ENCODE measurements around the gene GTF2IRD1.
"Not testable (repeated sequence)": the region's sequence is repeated elsewhere in the genome, so short reads cannot be mapped to it uniquely, and the experiment has no call there.

Gene GTF2IRD1

GRCh38 chr7:74516214-74516613 is 62.5 kb downstream of the GTF2IRD1 start:
- no peak for DNase-seq (ENCODE audit: low read depth in 2 of 2)

GRCh38 chr7:74518041-74518440 is 64.3 kb downstream of the GTF2IRD1 start:
- DNase-seq (ENCODE audit: low read depth in 2 of 2), result no peak

DNA sequence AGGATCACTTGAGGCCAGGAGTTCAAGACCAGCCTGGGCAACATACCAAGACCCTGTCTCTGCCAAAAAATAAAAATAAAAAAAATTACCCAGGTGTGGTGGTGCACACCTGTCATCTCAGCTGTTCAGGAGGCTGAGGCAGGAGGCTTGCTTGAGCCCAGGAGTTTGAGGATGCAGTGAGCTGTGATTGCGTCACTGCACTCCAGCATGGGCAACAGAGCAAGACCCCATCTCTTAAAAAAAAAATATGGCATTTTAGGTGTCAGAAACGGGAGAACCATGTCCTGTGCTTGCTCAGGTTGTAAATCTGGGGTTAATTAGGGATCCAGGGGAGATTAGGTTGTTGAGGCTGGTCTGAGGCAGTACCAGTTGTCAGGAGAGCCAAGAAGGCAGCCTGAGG is 64.9 kb downstream of the GTF2IRD1 start:
- DNase-seq (ENCODE audit: low read depth in 2 of 2), result no peak

DNA sequence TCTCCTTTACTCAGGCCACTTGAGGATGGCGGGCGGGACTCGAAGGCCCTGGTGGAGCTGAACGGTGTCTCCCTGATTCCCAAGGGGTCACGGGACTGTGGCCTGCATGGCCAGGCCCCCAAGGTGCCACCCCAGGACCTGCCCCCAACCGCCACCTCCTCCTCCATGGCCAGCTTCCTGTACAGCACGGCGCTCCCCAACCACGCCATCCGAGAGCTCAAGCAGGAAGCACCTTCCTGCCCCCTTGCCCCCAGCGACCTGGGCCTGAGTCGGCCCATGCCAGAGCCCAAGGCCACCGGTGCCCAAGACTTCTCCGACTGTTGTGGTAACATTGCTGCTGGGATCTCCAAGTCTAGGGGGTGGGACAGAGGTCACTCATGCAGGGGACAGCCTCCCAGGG is 65.7 kb downstream of the GTF2IRD1 start:
- DNase-seq (ENCODE audit: low read depth in 2 of 2), result no peak

- no peak for DNase-seq (ENCODE audit: low read depth in 2 of 2)
These were observed 68.1 kb downstream of the GTF2IRD1 start for GRCh38 chr7:74521855-74522254.

GRCh38 chr7:74522281-74522905 is 68.7 kb downstream of the GTF2IRD1 start:
- DNase-seq (ENCODE audit: low read depth in 2 of 2), result no peak

DNA sequence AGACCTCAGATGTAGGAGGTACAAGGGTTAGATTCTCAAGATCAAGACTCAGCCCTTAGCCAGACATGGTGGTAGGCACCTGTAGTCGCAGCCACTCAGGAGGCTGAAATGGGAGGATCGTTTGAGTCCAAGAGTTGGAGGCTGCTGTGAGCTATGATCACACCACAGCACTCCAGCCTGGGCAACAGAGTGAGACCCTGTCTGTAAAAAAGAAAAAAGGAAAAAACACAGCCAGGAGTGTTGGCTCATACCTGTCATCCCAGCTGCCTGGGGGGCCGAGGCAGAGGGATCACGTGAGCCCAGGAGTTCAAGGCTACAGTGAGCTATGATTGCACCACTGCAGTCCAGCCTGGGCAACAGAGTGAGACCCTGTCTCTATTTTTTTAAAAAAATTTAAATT is 69.3 kb downstream of the GTF2IRD1 start:
- no peak for DNase-seq (ENCODE audit: low read depth in 2 of 2)

DNA sequence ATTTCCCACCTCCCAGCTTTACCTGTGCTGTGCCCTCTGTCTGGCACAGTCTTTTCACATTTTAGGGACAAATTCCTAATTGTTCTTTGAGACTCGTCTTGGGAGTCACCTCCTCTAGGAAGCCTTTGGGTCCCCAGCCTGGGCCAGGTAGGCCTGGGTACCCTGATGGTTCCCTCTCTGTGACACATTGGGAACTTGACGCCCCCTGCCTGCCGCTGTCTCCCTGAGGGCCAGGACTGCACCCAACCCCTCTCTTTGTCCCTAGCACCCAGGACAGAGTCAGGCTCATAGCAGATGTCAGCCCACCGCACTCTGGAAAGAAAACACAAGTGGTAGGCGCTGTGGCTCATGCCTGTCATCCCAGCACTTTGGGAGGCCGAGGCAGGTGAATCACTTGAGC is 71.4 kb downstream of the GTF2IRD1 start:
- DNase-seq (ENCODE audit: low read depth in 2 of 2), result no peak

DNA sequence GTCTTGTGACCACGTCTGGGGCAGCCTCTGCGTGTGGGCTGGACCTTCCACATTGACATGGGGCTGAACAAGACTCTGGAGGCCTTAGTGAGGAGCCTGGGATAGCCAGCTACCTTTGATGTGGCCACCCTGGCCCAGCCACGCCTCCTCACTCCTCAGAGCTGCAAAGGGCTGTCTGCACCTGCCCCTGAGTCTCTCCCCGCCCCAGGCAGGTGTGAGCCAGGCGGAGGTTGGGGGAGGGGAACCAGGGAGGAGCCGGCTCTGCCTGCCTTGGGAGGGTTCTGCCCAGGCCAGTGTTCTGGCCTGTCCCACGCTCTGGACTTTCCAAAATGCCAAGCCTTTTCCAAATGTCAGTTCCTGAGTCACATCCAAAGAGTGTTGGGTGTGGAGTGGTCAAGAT is 72.2 kb downstream of the GTF2IRD1 start:
- no peak for DNase-seq (ENCODE audit: low read depth in 2 of 2)

GRCh38 chr7:74526780-74527179 is 73.1 kb downstream of the GTF2IRD1 start:
- DNase-seq (ENCODE audit: low read depth in 2 of 2), result no peak

GRCh38 chr7:74527842-74528241 is 74.1 kb downstream of the GTF2IRD1 start:
- no peak for DNase-seq (ENCODE audit: low read depth in 2 of 2)

DNA sequence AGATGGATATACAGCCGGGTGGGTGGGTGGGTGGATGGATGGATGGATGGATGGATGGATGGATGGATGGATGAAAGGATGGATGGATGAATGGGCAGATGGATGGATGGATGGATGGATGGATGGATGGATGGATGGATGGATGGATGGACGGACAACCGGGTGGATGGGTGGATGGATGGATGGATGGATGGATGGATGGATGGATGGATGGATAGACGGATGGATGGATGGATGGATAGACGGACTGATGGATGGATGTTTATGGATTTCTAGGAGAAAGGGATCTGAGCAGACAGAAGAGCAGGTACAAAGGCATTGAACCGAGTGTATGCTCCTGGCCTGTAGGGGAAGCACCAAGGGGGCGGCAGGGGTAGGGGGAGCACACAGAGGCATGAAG is 75.1 kb downstream of the GTF2IRD1 start:
- not testable (repeated sequence) for DNase-seq (ENCODE audit: low read depth in 2 of 2)

- DNase-seq (ENCODE audit: low read depth in 2 of 2), result no peak
These were observed 82.2 kb downstream of the GTF2IRD1 start for GRCh38 chr7:74535951-74536356.

GRCh38 chr7:74541937-74542336 is 88.2 kb downstream of the GTF2IRD1 start:
- not testable (repeated sequence) for DNase-seq (ENCODE audit: low read depth in 2 of 2)

DNA sequence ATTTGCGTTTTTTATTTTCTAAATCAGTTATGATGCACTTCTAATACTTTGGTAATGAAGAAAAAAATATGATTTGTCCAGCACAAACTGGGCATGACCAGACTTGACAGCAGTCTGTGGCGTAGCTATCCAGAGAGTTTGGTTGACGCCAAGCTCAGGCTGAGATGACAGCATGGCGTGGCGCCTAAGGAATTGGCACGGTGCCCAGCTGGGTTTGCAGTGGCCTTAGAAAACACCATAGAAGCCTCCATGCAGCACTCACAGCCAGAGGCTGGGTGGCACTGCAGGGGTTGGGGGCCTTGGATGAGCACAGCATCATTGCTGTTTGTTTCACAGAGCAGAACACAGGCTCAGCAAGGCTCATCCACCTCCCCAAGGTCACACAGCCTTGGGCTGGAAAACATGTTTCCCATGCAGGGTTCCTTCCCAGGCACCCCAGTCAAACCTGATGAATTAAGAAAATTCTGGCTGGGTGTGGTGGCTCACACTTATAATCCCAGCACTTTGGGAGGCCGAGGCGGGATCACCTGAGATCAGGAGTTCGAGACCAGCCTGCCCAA is 88.9 kb downstream of the GTF2IRD1 start:
- no peak for DNase-seq (ENCODE audit: low read depth in 2 of 2)

DNA sequence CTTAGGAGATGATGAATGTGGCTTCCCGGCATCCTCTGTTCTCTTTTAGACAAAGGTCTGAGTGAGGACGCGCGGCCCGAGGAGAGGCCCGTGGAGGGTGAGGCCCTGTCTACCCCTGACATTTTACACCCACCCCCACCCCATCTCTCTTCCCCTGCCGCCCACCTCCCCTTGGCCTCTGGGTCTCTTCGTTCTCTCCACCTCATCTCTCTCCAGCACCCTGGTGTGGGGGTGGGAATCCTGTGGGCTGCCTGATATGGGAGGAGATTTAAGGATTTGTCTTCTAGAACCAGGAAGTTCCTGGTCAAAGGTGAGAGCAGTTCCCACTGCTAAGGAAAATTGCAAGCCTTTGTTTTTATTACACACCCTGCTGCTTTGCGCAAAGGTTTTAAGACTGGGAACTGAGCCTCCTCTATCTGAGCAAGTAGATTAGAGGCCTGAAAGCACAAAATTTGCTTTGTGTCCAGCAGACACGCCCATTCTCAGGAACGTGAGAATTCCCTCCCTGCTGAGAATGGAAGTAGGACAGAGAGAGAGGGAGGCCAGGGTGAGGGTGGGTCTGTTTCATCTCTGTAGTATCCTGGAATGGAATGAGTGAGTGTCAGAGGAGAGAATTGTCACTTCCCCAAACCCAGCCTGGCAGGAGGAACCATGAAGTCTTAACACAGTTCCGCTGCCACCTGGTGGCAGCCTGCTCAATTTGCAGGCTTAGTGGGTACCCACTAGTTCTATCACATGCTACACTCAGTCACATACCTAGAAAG is 91.2 kb downstream of the GTF2IRD1 start:
- no peak for DNase-seq (ENCODE audit: low read depth in 2 of 2)

- DNase-seq (ENCODE audit: low read depth in 2 of 2), result no peak
These were observed 92.2 kb downstream of the GTF2IRD1 start for GRCh38 chr7:74545921-74546320.

- not testable (repeated sequence) for DNase-seq (ENCODE audit: low read depth in 2 of 2)
These were observed 99.9 kb downstream of the GTF2IRD1 start for GRCh38 chr7:74553596-74554012.

- no peak for DNase-seq (ENCODE audit: low read depth in 2 of 2)
These were observed 100.5 kb downstream of the GTF2IRD1 start for GRCh38 chr7:74554178-74554577.

- DNase-seq (ENCODE audit: low read depth in 2 of 2), result no peak
These were observed 106.5 kb downstream of the GTF2IRD1 start for GRCh38 chr7:74560086-74560719.

- DNase-seq (ENCODE audit: low read depth in 2 of 2), result no peak
These were observed 108.3 kb downstream of the GTF2IRD1 start for GRCh38 chr7:74561898-74562613.

DNA sequence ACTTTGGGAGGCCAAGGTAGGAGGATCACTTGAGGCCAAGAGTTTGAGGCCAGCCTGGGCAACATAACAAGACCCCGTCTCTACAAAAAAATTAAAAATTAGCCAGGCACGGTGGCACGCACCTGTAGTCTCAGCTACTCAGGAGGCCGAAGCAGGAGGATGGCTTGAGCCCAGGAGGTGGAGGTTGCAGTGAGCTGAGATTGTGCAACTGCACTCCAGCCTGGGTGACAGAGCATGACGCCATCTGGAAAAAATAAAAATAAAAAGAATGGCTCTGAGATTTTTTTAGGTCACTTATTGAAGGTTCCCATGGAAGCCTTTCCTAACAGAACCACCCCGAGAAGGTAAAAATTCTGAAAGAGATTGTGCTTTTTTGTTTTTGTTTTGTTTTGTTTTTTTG is 109.9 kb downstream of the GTF2IRD1 start:
- not testable (repeated sequence) for DNase-seq (ENCODE audit: low read depth in 2 of 2)

Data from activated CD8-positive, alpha-beta memory T cell treated with anti-CD3 and anti-CD28 coated beads for 4 hours (primary cell).